Vagina (tissue), 2 donors: ENCODE measurements around the gene CCBE1.

Source experiments
- CTCF ChIP-seq, 3 experiments: fragments of 450-650 bp in 2 of 3; fragments of 200-600 bp in 1 of 3; sonication (generic) in 1 of 3; IDR thresholded peaks; one replicate each; pipeline ENCODE4 v1.5.1; 2017 to 2019; ENCODE audit warnings: antibody characterized with exemption in 3 of 3, mild to moderate bottlenecking in 2 of 3, moderate library complexity in 2 of 3
- POLR2A ChIP-seq, 2 donors: fragments of 450-650 bp; IDR thresholded peaks; one replicate each; pipeline ENCODE4 v1.6.1; 2017; ENCODE audit warnings: antibody characterized with exemption in 2 of 2, mild to moderate bottlenecking in 2 of 2, moderate library complexity in 2 of 2
- POLR2AphosphoS5 ChIP-seq, 2 donors: sonication (generic); formaldehyde crosslinking; IDR thresholded peaks; one replicate each; pipeline ENCODE4 v1.9.0; 2017; ENCODE audit warnings: antibody characterized with exemption in 2 of 2, mild to moderate bottlenecking in 2 of 2, low read depth in 1 of 2; ENCODE audit not compliant: insufficient read depth in 1 of 2

- no peak for TF ChIP-seq CTCF (IDR thresholded peaks at IDR 0.05)
- TF ChIP-seq POLR2A (IDR thresholded peaks at IDR 0.05): no peak
- TF ChIP-seq POLR2AphosphoS5 (IDR thresholded peaks at IDR 0.05; ENCODE audit: insufficient read depth in 1 of 2, low read depth in 1 of 2): peak in 1 of 2 donors; percentile 11
Observed at GRCh38 chr18:59547581-59548182, 149.5 kb downstream of the CCBE1 start.
